Loucy (cell line): ENCODE results near the gene BICD1.

ENCODE experiments used
- CTCF ChIP-seq: fragments of 200-600 bp; sonication (generic); conservative IDR thresholded peaks from 2 replicates; pipeline ENCODE4 v1.5.1; 2014; ENCODE audit warnings: mild to moderate bottlenecking, antibody characterized with exemption, low read length
- EZH2phosphoT487 ChIP-seq: fragments of 200-600 bp; IDR thresholded peaks from 2 replicates; pipeline ENCODE4 v1.6.1; 2018; ENCODE audit warnings: antibody characterized with exemption, mild to moderate bottlenecking, moderate library complexity, borderline replicate concordance

- TF ChIP-seq CTCF (no peak), EZH2phosphoT487 (no peak)
These were observed 45.6 kb upstream of the BICD1 start for GRCh38 chr12:32061033-32061432.
